Activated naive CD4-positive, alpha-beta T cell treated with anti-CD3 and anti-CD28 coated beads, Interleukin-2, amount 10 ng/mL, durations not matched to agents 7 days and 5 days (primary cell): ENCODE data around the gene ARNT2.

ENCODE experiments used
- CTCF ChIA-PET: fragments of 350-600 bp; sonication (Branson Sonifier 250); formaldehyde crosslinking; loops from one replicate; lab custom pipeline; 2021; ENCODE audit warnings: antibody characterized with exemption; lab: Charles Lee
- DNase-seq: peaks from one replicate; pipeline ENCODE4 v3.0.0-alpha.2; 2020
- H3K27ac Mint-ChIP-seq: one replicate; pipeline ENCODE4 v1.8.0; 2021; ENCODE audit warnings: mild to moderate bottlenecking, moderate library complexity, mixed read lengths
- H3K27me3 Mint-ChIP-seq: one replicate; pipeline ENCODE4 v1.8.0; 2021; ENCODE audit warnings: mild to moderate bottlenecking, mixed read lengths
- H3K36me3 Mint-ChIP-seq: one replicate; pipeline ENCODE4 v1.8.0; 2021; ENCODE audit warnings: mixed read lengths
- H3K4me1 Mint-ChIP-seq: one replicate; pipeline ENCODE4 v1.8.0; 2021; ENCODE audit warnings: mixed read lengths
- H3K4me3 Mint-ChIP-seq: one replicate; pipeline ENCODE4 v1.8.0; 2021; ENCODE audit warnings: mild to moderate bottlenecking, moderate library complexity, mixed read lengths
- H3K9me3 Mint-ChIP-seq: one replicate; pipeline ENCODE4 v1.8.0; 2021; ENCODE audit warnings: mixed read lengths

ARNT2 gene

DNA sequence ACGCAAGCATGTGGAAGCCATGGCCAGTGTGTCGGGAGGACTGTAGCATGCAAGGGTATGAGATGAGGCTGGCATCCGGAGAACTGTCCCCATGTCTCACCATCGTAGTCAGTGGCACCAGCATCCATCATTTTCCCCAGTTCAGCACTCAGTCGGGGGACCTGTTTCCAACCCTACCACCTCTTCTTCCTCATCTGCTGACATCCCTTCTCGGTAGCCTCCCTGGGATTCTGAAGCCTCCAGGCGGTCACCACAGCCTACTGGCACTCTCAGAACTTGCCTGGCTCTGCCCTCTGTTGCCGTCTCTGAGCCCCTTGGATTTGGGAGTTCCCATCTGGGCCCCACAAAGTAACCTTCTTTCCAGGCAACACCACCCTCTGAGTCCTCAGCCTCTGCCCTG, 159.9 kb downstream of the ARNT2 start:
- Mint-ChIP-seq H3K27ac (no peak overlapping the region), H3K9me3 (no peaks in the 10 kb centered on the region), H3K36me3 (no peaks in the 10 kb centered on the region), H3K4me1 (no peaks in the 10 kb centered on the region), H3K27me3 (peaks cover 48% of the 10 kb centered on the region), H3K4me3 (no peak overlapping the region)
- CTCF ChIA-PET: interaction anchor here (0.6 to 8.3 kb wide), 2 partner anchors 21 to 213 kb away, joined by 5 to 78 read pairs; partner anchors contain the start of gene CEMIP
- no peak for DNase-seq

DNA sequence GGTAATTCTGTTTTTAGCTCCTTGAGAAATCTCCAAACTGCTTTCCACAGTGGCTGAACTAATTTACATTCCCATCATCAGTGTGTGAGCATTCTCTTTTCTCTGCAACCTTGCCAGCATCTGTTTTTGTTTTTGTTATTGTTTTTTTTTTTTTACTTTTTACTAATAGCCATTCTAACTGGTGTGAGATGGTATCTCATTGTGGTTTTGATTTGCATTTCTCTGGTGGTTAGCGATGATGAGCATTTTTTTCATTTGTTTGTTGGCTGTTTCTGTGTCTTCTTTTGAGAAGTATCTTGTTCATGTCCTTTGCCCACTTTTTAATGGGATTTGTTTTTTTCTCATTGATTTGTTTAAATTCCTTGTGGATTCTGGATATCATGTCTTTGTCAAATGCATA, 161.2 kb downstream of the ARNT2 start:
- Mint-ChIP-seq H3K4me1 (no peaks in the 10 kb centered on the region), H3K36me3 (no peaks in the 10 kb centered on the region), H3K4me3 (no peak overlapping the region), H3K9me3 (no peaks in the 10 kb centered on the region), H3K27ac (no peak overlapping the region), H3K27me3 (peaks cover 42% of the 10 kb centered on the region)
- no peak for DNase-seq
- CTCF ChIA-PET: interaction anchor here (0.7 to 8.3 kb wide), 4 partner anchors 211 to 836 kb away, joined by 3 to 78 read pairs (median 9); partner anchors contain the start of gene CEMIP

DNA sequence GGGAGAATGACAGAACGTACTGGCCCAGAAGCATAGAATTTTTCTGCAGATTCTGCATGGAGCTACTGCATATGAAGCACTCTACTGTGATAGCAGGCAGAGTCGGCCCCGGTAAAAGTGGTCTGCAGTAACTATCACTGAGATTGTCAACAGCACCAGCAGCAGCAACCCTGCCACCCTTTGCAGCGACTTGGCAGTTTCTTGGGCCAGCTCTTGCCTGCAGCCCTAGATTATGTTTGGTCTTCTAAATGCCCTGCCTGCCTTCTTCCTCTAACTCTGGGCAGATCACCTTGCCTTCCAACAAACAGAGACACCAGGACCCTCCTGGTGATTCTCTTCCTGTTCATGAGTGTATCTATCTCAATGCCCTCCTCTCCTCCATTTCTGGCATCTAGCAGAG, 161.8 kb downstream of the ARNT2 start:
- H3K27me3 Mint-ChIP-seq: peaks cover 37% of the 10 kb centered on the region
- H3K4me3 Mint-ChIP-seq: no peak overlapping the region
- no peaks in the 10 kb centered on the region for H3K36me3 Mint-ChIP-seq
- H3K27ac Mint-ChIP-seq: no peak overlapping the region
- no peak for DNase-seq
- CTCF ChIA-PET: interaction anchor here (0.7 to 8.3 kb wide), 5 partner anchors 109 to 835 kb away, joined by 3 to 78 read pairs (median 4); partner anchors contain the start of gene CEMIP
- no peaks in the 10 kb centered on the region for H3K4me1 Mint-ChIP-seq
- no peaks in the 10 kb centered on the region for H3K9me3 Mint-ChIP-seq

DNA sequence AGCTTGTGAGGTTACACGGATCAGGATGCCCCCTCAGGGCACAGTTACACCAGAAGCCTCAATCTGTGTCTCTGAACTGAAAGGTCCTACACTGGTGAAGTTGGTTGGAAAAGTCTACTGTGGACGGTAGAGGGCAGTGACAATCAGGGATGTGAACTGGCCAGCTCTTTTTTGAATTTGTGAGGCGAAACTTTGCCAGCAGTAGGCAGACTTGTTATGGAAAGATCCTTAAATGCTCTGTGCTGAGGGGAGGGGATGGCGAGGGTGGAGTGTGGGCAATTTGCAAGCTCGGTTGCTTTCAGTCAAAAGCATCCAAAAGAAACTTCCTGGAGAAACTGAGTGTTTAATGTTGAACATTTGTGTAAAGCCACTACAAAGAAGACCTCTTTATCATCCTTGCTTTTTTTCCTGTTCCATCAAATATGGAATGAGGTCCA, 163.6 kb downstream of the ARNT2 start:
- Mint-ChIP-seq H3K4me1 (no peaks in the 10 kb centered on the region), H3K9me3 (no peaks in the 10 kb centered on the region), H3K36me3 (no peaks in the 10 kb centered on the region), H3K27me3 (peaks cover 34% of the 10 kb centered on the region), H3K4me3 (no peak overlapping the region), H3K27ac (no peak overlapping the region)
- peak; percentile 30 for DNase-seq
- CTCF ChIA-PET: interaction anchor here (1.0 to 8.3 kb wide), 11 partner anchors 14 to 698 kb away, joined by 3 to 78 read pairs (median 4); partner anchors contain the start of gene CEMIP

DNA sequence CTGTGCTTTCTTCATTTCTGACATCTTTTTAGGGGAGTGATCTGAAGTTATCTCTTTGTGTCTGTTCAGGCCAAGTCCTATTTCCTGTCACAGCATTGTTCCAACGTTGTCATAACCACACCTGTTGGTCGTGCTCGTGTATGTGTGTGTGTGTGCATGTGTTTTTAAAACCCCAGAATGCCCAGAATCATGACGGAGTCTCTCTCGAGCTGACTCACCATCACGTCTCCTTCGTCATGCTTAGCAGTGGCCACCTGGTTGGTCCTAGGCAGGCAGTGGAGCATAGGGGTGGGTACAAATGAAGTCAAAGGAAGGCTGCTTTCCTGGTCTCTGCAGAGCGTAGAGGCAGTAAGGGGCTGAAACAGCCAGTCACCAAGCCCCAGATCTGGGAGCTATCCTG, 164.1 kb downstream of the ARNT2 start:
- no peak for DNase-seq
- no peak overlapping the region for H3K27ac Mint-ChIP-seq
- H3K36me3 Mint-ChIP-seq: no peaks in the 10 kb centered on the region
- peaks cover 29% of the 10 kb centered on the region for H3K27me3 Mint-ChIP-seq
- no peaks in the 10 kb centered on the region for H3K9me3 Mint-ChIP-seq
- H3K4me3 Mint-ChIP-seq: no peak overlapping the region
- CTCF ChIA-PET: interaction anchor here (1.1 to 8.3 kb wide), 8 partner anchors 14 to 698 kb away, joined by 3 to 78 read pairs (median 4); partner anchors contain the start of gene CEMIP
- no peaks in the 10 kb centered on the region for H3K4me1 Mint-ChIP-seq

DNA sequence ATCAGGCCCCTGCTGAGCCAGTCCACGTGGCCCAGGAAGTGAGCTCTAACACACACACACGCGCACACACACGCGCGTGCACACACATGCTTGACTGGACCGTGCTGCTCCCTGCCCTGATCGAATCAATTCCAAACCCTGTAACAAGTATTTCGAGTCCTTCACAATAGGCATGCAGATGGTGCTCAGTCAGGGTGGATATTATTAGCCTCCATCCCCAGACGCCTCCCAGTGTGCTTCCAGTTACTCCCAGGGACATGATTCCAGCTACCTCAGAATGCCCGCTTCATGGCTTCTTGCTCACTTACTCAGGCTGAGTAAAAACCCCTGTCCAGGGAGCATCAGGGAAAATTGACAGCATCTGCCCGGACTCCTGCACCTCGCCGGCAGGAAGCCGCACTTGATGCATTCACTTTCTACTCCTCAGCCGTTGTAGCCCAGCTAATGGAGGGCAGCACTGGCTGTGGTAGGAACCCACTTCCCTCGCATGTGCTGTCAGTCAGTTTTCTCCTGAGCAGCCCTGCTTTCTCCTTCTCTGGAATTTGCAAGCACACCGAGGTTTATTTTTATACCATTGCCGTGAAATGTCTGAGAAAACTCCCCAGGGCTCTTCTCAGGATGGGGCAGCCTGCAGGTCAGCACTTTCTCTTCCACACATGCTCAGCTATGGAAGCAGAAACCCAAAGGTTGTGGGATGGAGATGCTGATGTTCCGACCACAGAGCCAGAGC, 164.9 kb downstream of the ARNT2 start:
- no peak overlapping the region for H3K27ac Mint-ChIP-seq
- no peaks in the 10 kb centered on the region for H3K9me3 Mint-ChIP-seq
- no peak overlapping the region for H3K4me3 Mint-ChIP-seq
- H3K36me3 Mint-ChIP-seq: no peaks in the 10 kb centered on the region
- CTCF ChIA-PET: interaction anchor here (0.9 to 8.3 kb wide), 4 partner anchors 13 to 697 kb away, joined by 3 to 78 read pairs (median 6); partner anchors contain the start of gene CEMIP
- H3K4me1 Mint-ChIP-seq: no peaks in the 10 kb centered on the region
- H3K27me3 Mint-ChIP-seq: peaks cover 23% of the 10 kb centered on the region
- DNase-seq: no peak

DNA sequence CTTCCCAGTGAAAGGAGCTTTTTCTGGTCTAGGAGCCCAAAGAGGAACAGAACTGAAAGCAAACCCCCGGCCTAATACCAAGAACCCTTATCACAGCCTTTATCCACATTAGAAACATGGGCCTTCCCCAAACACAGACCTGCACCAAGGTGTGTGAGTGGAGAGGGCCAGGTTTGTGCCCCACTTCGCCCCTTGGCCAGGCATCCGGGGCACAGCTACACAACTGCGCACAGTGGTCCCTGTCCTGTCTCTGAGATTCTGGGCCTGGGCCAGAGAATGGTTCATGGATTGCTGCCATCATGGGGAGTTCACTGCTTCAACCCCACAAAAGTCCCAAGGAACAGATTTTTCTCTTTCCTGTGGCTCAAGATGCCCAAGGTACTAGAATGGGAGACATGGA, 165.5 kb downstream of the ARNT2 start:
- no peak for DNase-seq
- CTCF ChIA-PET: interaction anchor here (0.9 to 8.3 kb wide), 2 partner anchors 207 to 401 kb away, joined by 4 to 78 read pairs; partner anchors contain the start of gene CEMIP
- Mint-ChIP-seq H3K4me3 (no peak overlapping the region), H3K27ac (no peak overlapping the region), H3K4me1 (no peaks in the 10 kb centered on the region), H3K36me3 (no peaks in the 10 kb centered on the region), H3K9me3 (no peaks in the 10 kb centered on the region), H3K27me3 (peaks cover 23% of the 10 kb centered on the region)

DNA sequence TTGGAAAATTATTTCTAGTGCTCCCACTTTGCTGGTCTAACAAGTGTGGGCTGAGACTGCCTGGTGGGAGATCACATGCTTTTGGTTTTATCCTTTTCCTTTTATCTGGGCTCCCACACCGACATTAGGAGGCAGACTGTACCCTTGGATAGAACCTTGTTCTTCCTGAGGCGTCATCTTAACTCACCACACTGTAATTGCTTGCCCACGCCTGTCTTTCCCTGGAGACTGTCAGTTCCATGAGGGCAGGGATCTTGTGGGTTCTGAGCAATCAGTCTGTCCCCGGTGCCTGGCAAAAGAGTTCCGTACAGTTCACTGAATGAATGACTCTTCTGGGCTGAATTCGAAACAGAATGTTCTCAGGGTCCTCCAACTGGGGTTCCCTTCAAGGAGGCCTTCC, 166.4 kb downstream of the ARNT2 start:
- no peak for DNase-seq
- Mint-ChIP-seq H3K36me3 (no peaks in the 10 kb centered on the region), H3K9me3 (no peaks in the 10 kb centered on the region), H3K27ac (no peak overlapping the region), H3K4me1 (no peaks in the 10 kb centered on the region), H3K27me3 (peaks cover 23% of the 10 kb centered on the region), H3K4me3 (no peak overlapping the region)
- CTCF ChIA-PET: no interaction called here

DNA sequence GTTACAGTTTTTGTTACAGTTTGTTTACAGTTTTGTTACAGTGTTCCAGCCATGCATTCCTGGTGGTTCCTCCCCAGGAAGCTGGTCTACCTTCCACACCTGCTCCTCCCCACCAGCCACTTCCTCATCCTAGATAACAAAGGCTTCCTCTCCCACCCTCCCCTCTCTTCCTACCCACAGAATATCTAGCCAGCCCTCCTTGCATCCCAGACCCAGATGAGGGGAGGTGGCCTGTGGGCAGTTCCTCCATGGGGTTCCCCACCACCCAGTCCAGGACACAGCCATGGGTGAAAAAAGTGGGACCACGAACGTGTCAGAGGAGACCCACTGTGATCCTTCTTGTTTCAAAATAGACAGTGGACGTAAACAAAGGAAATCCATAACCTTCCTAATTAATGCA, 168.2 kb downstream of the ARNT2 start:
- Mint-ChIP-seq H3K27me3 (peaks cover 13% of the 10 kb centered on the region), H3K9me3 (no peaks in the 10 kb centered on the region), H3K4me1 (no peaks in the 10 kb centered on the region), H3K4me3 (no peak overlapping the region), H3K27ac (no peak overlapping the region), H3K36me3 (no peaks in the 10 kb centered on the region)
- no peak for DNase-seq
- CTCF ChIA-PET: no interaction called here

DNA sequence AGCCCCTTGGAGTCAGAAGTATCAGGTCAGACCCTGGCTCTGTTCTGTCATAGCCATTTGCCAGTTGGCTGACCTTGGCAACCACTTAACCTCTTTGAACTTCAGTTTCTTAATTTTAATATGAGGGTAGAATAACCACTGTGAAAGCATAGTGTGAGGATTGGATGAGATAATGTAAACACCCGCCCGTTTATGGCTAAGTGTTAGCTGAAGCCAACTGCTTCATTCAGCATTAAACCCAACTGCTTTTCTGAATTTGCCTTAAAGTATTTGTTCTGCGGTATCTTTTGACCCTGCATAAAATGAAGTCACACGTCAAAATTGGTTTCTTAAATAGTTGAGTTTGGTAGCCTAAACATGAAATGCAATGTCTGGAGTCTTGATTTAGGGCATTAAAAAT, 169.4 kb downstream of the ARNT2 start:
- H3K27me3 Mint-ChIP-seq: peaks cover 4% of the 10 kb centered on the region
- no peaks in the 10 kb centered on the region for H3K4me1 Mint-ChIP-seq
- H3K4me3 Mint-ChIP-seq: no peak overlapping the region

DNA sequence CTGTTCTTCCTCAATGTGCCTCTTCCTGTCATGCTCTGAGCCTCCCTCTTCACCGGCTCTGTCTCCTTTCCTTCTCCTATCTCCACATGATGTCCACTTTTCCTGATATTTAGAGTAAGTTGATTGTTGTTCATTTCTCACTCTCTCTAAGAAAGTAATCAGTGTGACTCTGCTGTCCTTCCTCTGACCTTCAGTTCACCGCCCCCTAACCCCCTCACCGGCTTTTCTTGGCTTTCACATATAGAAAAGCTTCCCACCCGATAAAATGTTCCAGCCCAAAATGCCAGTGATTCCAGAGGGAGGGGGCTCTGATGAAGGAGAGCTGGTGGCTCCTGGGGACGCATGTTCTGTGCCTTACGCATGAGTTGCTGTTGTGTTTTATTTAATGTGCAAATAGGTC, 170.4 kb downstream of the ARNT2 start:
- Mint-ChIP-seq H3K27ac (no peak overlapping the region), H3K36me3 (no peaks in the 10 kb centered on the region), H3K4me3 (no peak overlapping the region)

More for the DNA sequence above, 169.4 kb downstream of the ARNT2 start:
- H3K27ac Mint-ChIP-seq: no peak overlapping the region
- H3K36me3 Mint-ChIP-seq: no peaks in the 10 kb centered on the region
- H3K9me3 Mint-ChIP-seq: no peaks in the 10 kb centered on the region
- DNase-seq: no peak
- CTCF ChIA-PET: no interaction called here

DNA sequence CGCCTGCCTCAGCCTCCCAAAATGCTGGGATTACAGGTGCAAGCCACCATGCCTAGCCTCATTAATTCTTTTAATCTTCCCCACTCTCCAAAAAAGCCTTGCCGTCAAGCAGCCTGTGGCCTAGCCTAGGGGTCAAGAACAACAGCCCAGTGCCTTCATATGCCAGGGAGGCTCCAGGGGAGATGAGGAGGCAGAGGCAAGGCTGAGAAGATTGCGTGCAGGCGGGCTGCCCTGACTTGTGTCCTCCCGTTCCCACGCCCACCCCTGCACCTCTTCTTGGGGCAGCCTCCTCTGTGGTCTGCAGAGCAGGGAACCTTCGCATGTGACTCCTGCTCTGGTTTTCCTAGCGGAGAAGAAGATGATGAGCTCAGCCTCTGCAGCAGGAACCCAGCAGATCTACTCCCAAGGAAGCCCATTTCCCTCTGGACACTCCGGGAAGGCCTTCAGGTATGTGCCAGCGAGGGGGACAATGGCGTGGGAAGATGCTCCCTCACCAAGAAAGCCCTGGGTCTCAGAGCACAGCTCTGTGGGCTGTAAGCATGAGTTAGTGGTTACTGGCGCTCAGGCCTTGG, 172.4 kb downstream of the ARNT2 start:
- Mint-ChIP-seq H3K27ac (no peak overlapping the region), H3K4me3 (no peak overlapping the region), H3K27me3 (no peaks in the 10 kb centered on the region), H3K9me3 (no peaks in the 10 kb centered on the region), H3K36me3 (no peaks in the 10 kb centered on the region), H3K4me1 (no peaks in the 10 kb centered on the region)
- CTCF ChIA-PET: no interaction called here
- DNase-seq: no peak

More for the DNA sequence above, 170.4 kb downstream of the ARNT2 start:
- Mint-ChIP-seq H3K4me1 (no peaks in the 10 kb centered on the region), H3K9me3 (no peaks in the 10 kb centered on the region), H3K27me3 (no peaks in the 10 kb centered on the region)
- CTCF ChIA-PET: no interaction called here
- no peak for DNase-seq

DNA sequence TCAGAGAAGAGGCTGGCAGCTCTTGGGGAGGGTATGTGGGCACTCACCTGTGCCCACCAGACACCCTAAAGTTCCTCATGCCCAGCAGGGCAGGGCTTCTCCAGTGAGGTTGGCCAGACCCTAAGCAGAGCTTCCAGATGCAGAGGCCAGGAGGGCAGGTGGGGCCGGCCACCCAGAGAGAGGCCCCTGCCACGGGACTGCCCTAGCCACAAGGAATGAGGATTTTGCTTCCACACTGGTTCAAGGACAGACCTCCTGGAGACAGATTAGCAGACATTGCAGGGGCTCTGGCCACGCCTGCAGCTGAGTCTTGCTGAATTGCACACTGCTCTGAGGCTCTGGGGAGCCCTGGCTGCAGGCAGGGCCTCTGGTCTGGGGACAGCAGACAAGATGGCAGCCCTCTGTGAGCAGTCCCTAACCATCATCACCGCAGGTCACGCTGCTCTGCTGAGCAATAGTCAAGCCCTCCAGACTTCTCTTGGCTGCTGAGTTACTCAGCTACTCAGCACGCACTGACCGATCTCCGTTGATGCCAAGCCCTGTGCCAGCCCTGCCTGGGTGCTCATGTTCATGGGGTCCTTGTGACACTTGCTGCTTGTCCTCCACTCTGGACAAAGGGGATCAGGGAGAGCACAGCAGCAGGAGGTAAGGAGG, 173.5 kb downstream of the ARNT2 start:
- no peaks in the 10 kb centered on the region for H3K27me3 Mint-ChIP-seq
- no peak overlapping the region for H3K27ac Mint-ChIP-seq
- H3K9me3 Mint-ChIP-seq: no peaks in the 10 kb centered on the region
- H3K4me1 Mint-ChIP-seq: no peaks in the 10 kb centered on the region
- no peak for DNase-seq
- H3K4me3 Mint-ChIP-seq: no peak overlapping the region
- no peaks in the 10 kb centered on the region for H3K36me3 Mint-ChIP-seq
- CTCF ChIA-PET: no interaction called here

DNA sequence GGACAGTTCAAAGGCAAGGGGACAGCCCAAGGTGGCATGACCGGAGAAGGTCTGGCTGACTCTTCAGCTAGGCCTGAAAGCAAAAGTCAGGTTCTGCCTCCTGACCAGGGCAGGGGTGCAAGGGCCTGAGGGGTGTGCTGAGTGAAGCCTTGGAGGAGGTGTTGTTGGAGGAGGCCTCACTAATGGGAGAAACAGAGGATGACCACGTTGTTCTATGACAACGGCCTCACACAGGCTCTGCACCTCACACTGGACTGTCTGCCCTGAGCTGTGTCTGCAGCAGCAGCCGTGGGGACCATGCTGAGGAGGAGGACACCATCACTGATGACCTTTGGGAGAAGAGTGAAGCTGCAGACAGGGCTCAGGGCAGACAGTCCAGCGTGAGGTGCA, 174.0 kb downstream of the ARNT2 start:
- no peak for DNase-seq
- Mint-ChIP-seq H3K36me3 (no peaks in the 10 kb centered on the region), H3K27me3 (no peaks in the 10 kb centered on the region), H3K27ac (no peak overlapping the region), H3K4me3 (no peak overlapping the region), H3K9me3 (no peaks in the 10 kb centered on the region), H3K4me1 (no peaks in the 10 kb centered on the region)
- CTCF ChIA-PET: no interaction called here
